K562 (cell line): ENCODE results near the gene ANKRD34A. TPM values are rescaled to one million over a fixed set of nuclear protein-coding genes. Genes with fewer than 3 reads are reported as not detected.

ENCODE experiments used
- AFF4 ChIP-seq: sonication (generic); formaldehyde crosslinking; IDR thresholded peaks from 2 replicates; pipeline ENCODE4 v1.8.0; 2023; ENCODE audit warnings: mild to moderate bottlenecking, missing genetic modification reagents
- CBFA2T2 ChIP-seq: fragments of 450-650 bp; conservative IDR thresholded peaks from 2 replicates; pipeline ENCODE4 v1.6.1; 2017; ENCODE audit warnings: mild to moderate bottlenecking
- HINFP ChIP-seq: fragments of 450-650 bp; conservative IDR thresholded peaks from 2 replicates; pipeline ENCODE4 v1.6.1; 2016; ENCODE audit warnings: missing genetic modification characterization, low read depth, mild to moderate bottlenecking, control low read depth, missing compliant biosample characterization
- MCM2 ChIP-seq: fragments of 450-650 bp; IDR thresholded peaks from 2 replicates; pipeline ENCODE4 v1.6.1; 2017; ENCODE audit warnings: low read depth, mild to moderate bottlenecking
- MCM5 ChIP-seq: fragments of 450-650 bp; IDR thresholded peaks from 2 replicates; pipeline ENCODE4 v1.6.1; 2016; ENCODE audit warnings: low read depth
- MLX ChIP-seq, 2 experiments: fragments of 450-650 bp in 1 of 2; sonication (generic) in 1 of 2; formaldehyde crosslinking; conservative IDR thresholded peaks; 2 replicates each; pipeline versions ENCODE4 v1.4.0 to v1.8.1; 2020 to 2022; ENCODE audit warnings: mild to moderate bottlenecking in 1 of 2, missing genetic modification reagents in 1 of 2
- PPARD ChIP-seq: fragments of 250-450 bp; sonication (Bioruptor Pico); IDR thresholded peaks from 2 replicates; pipeline ENCODE4 v1.8.0; 2022; ENCODE audit warnings: inconsistent platforms, mild to moderate bottlenecking, moderate library complexity
- SAFB ChIP-seq: fragments of 200-400 bp; formaldehyde crosslinking; IDR thresholded peaks from 2 replicates; pipeline ENCODE4 v1.6.1; 2017; ENCODE audit warnings: low read depth, low read length, borderline replicate concordance
- SMARCA4 ChIP-seq: fragments of 450-650 bp; IDR thresholded peaks from 2 replicates; pipeline ENCODE4 v1.6.1; 2016
- SREBF2 ChIP-seq: sonication (generic); formaldehyde crosslinking; IDR thresholded peaks from 2 replicates; pipeline ENCODE4 v1.4.0; 2020; ENCODE audit warnings: mild to moderate bottlenecking, missing genetic modification reagents
- TAF7 ChIP-seq: fragments of 450-650 bp; IDR thresholded peaks from 2 replicates; pipeline ENCODE4 v1.6.1; 2016; ENCODE audit warnings: missing genetic modification characterization, missing compliant biosample characterization
- TOE1 ChIP-seq, 2 experiments: fragments of 450-650 bp in 1 of 2; sonication (generic) in 1 of 2; formaldehyde crosslinking in 1 of 2; IDR thresholded peaks; 2 replicates each; pipeline versions ENCODE4 v1.7.1 to v1.8.0; 2016 to 2022; ENCODE audit warnings: borderline replicate concordance in 2 of 2, mild to moderate bottlenecking in 2 of 2, antibody characterized with exemption in 1 of 2, inconsistent platforms in 1 of 2, low read depth in 1 of 2, missing genetic modification reagents in 1 of 2, moderate library complexity in 1 of 2
- ZFP1 ChIP-seq: fragments of 450-650 bp; formaldehyde crosslinking; IDR thresholded peaks from 2 replicates; pipeline ENCODE4 v1.4.0; 2020; ENCODE audit warnings: mild to moderate bottlenecking, mixed read lengths
- ZNF184 ChIP-seq: sonication (generic); formaldehyde crosslinking; IDR thresholded peaks from 2 replicates; pipeline ENCODE4 v1.5.0; 2020; ENCODE audit warnings: missing genetic modification reagents
- ZNF253 ChIP-seq: fragments of 250-450 bp; sonication (Bioruptor Pico); conservative IDR thresholded peaks from 2 replicates; pipeline ENCODE4 v1.6.1; 2021; ENCODE audit warnings: mild to moderate bottlenecking
- ZNF592 ChIP-seq: fragments of 450-650 bp; IDR thresholded peaks from 2 replicates; pipeline ENCODE4 v1.6.1; 2017; ENCODE audit warnings: antibody characterized with exemption, mild to moderate bottlenecking
- ZNF75A ChIP-seq: fragments of 450-650 bp; formaldehyde crosslinking; IDR thresholded peaks from 2 replicates; pipeline ENCODE4 v1.4.0; 2020; ENCODE audit warnings: mild to moderate bottlenecking
- ZNF778 ChIP-seq: fragments of 450-650 bp; formaldehyde crosslinking; IDR thresholded peaks from 2 replicates; pipeline ENCODE4 v1.4.0; 2020; ENCODE audit warnings: mild to moderate bottlenecking, moderate library complexity
- polyA plus RNA-seq, 8 experiments: library from polyadenylated mRNA; depleted of rRNA in 4 of 8; stranded (reverse) in 5 of 8; unstranded in 3 of 8; fragments of >200 nt; fragmentation: Nextera tagmentation in 2 of 8; fragmentation: Illumina TruSeq in 1 of 8; extraction: Ambion mirVana in 2 of 8; extraction: Trizol in 1 of 8; gene quantifications; 2 replicates each; pipeline versions ENCODE4 v1.2.1 to v1.2.3, GENCODE V29; 2011 to 2014; ENCODE audit warnings: inconsistent platforms in 1 of 8, missing spikeins in 1 of 8
- total RNA-seq, 7 experiments: library from RNA; depleted of rRNA in 6 of 7; stranded (reverse); fragments of >200 nt in 6 of 7; fragmentation: Illumina TruSeq in 2 of 7; extraction: Trizol in 2 of 7; gene quantifications; 2 replicates each; pipeline versions ENCODE4 v1.2.1 to v1.2.3, GENCODE V29; 2011 to 2021; ENCODE audit warnings: low replicate concordance in 1 of 7

Gene ANKRD34A
- total and polyA plus RNA-seq, 9 of the 15 experiments (the other 6 are each of a cell fraction or from before 2014, with no cell fraction given), result 0.06 to 1.6 (median 0.43) TPM

- TF ChIP-seq AFF4 (CRISPR knock-in tag) (no peak), TAF7 (tag) (no peak), ZFP1 (CRISPR knock-in tag) (no peak), HINFP (tag) (no peak), ZNF253 (CRISPR knock-in tag) (0 out of 2 replicates have a peak, but pooled peaks have one; percentile 11), SMARCA4 (no peak), ZNF778 (no peak), SAFB (no peak), CBFA2T2 (no peak), MCM2 (no peak), ZNF184 (CRISPR knock-in tag) (no peak), ZNF75A (CRISPR knock-in tag) (no peak), MCM5 (no peak), ZNF592 (no peak), MLX (CRISPR knock-in tag; conservative IDR thresholded peaks at IDR 0.05) (0 out of 4 replicates have a peak, but pooled peaks of 1 of the 2 experiments have one; percentile 13), SREBF2 (CRISPR knock-in tag) (no peak), PPARD (CRISPR knock-in tag) (no peak), TOE1 (IDR thresholded peaks at IDR 0.05; ENCODE audit: borderline replicate concordance) (no peak), TOE1 (CRISPR knock-in tag; IDR thresholded peaks at IDR 0.05; ENCODE audit: borderline replicate concordance, low read depth) (no peak)
Observed at GRCh38 chr1:145990249-145990855, 26.0 kb upstream of the ANKRD34A start (continued).
